CD4-positive, alpha-beta T cell treated with Interleukin-6 at 100 ng/mL for 8 hours (primary cell): ENCODE data around the gene FAM219B.
"Not testable (repeated sequence)": the region's sequence is repeated elsewhere in the genome, so short reads cannot be mapped to it uniquely, and the experiment has no call there.

Experiments
- DNase-seq: peaks from one replicate; pipeline ENCODE4 v3.0.0-alpha.2; 2020; ENCODE audit warnings: mixed read lengths, low spot score

FAM219B gene

GRCh38 chr15:74903676-74904075 lies 3.0 kb downstream of the FAM219B start:
- no peak for DNase-seq

GRCh38 chr15:74902295-74903075 lies 4.2 kb downstream of the FAM219B start:
- no peak for DNase-seq

- DNase-seq, result peak; percentile 68
Measured at GRCh38 chr15:74901612-74902063, 5.0 kb downstream of the FAM219B start.

- DNase-seq, result no peak
Measured at GRCh38 chr15:74897300-74897701, 9.3 kb downstream of the FAM219B start.

- DNase-seq, result no peak
Measured at GRCh38 chr15:74896316-74896715, 10.3 kb downstream of the FAM219B start.

- no peak for DNase-seq
Measured at GRCh38 chr15:74895830-74896229, 10.8 kb downstream of the FAM219B start.

GRCh38 chr15:74894383-74894782 lies 12.3 kb downstream of the FAM219B start:
- not testable (repeated sequence) for DNase-seq

- peak; percentile 68 for DNase-seq
Measured at GRCh38 chr15:74893627-74894026, 13.0 kb downstream of the FAM219B start.

GRCh38 chr15:74892931-74893330 lies 13.7 kb downstream of the FAM219B start:
- DNase-seq, result no peak

GRCh38 chr15:74892313-74892712 lies 14.3 kb downstream of the FAM219B start:
- DNase-seq, result no peak

GRCh38 chr15:74891469-74891868 lies 15.2 kb downstream of the FAM219B start:
- no peak for DNase-seq

- no peak for DNase-seq
Measured at GRCh38 chr15:74890665-74890960, 16.0 kb downstream of the FAM219B start.

- DNase-seq, result peak; percentile 80
Measured at GRCh38 chr15:74889883-74890664, 16.6 kb downstream of the FAM219B start, which contains the start of gene MPI. Gene MPI (plus strand): TSS chr15:74890042. CDS start chr15:74890074, 32 bp downstream.

GRCh38 chr15:74889390-74889882 lies 17.2 kb downstream of the FAM219B start:
- DNase-seq, result no peak

GRCh38 chr15:74888716-74889115 lies 17.9 kb downstream of the FAM219B start:
- no peak for DNase-seq

GRCh38 chr15:74887537-74888193 lies 19.0 kb downstream of the FAM219B start:
- DNase-seq, result not testable (repeated sequence)

- no peak for DNase-seq
Measured at GRCh38 chr15:74885461-74885860, 21.2 kb downstream of the FAM219B start.

- no peak for DNase-seq
Measured at GRCh38 chr15:74884428-74885223, 22.0 kb downstream of the FAM219B start.

- DNase-seq, result no peak
Measured at GRCh38 chr15:74882528-74882927, 24.1 kb downstream of the FAM219B start.

GRCh38 chr15:74878273-74878672 lies 28.4 kb downstream of the FAM219B start:
- no peak for DNase-seq

- DNase-seq, result no peak
Measured at GRCh38 chr15:74873756-74874424, 32.8 kb downstream of the FAM219B start.
